HepG2 (cell line): ENCODE measurements around the gene CCDC177. TPM values are rescaled to one million over a fixed set of nuclear protein-coding genes. Genes with fewer than 3 reads are reported as not detected.

Experiments
- ATAC-seq: fragments of 200-7000 bp; cut with Tn5 transposase; 3 replicates; pipeline ENCODE4 v1.9.1; 2020; ENCODE audit warnings: mild to moderate bottlenecking, moderate library complexity
- BruUV-seq: library from RNA; stranded (reverse); fragments of 400-500 nt; replicated peaks from 2 replicates; lab custom pipeline; 2021; lab: Mats Ljungman, UMichigan
- CTCF ChIA-PET: fragments of 300-600 bp; formaldehyde crosslinking; extraction: SDS; loops from one replicate; lab custom pipeline; 2021; ENCODE audit warnings: low total read pairs, inconsistent platforms, low intra/inter-chr PET ratio; lab: Yijun Ruan, JAX
- POLR2A ChIA-PET: fragments of 350-600 bp; sonication (Branson Sonifier 250); formaldehyde crosslinking; loops from one replicate; lab custom pipeline; 2020; ENCODE audit warnings: antibody characterized with exemption, inconsistent platforms; lab: Yijun Ruan, JAX
- DNase-seq: peaks from one replicate; pipeline ENCODE4 v3.0.0-alpha.2; 2015; ENCODE audit warnings: low spot score
- FAIRE-seq: peaks from 3 replicates; lab custom pipeline; 2011; peaks lifted over from hg19 to GRCh38; lab: Jason Lieb, UNC
- H2AFZ ChIP-seq: one replicate; pipeline ENCODE4 v1.6.1; 2011; ENCODE audit warnings: low read length, inconsistent platforms
- H3K27ac ChIP-seq: fragments of 300-600 bp; 3 replicates; pipeline ENCODE4 v1.8.0; 2011; ENCODE audit warnings: mixed run types, mild to moderate bottlenecking, mixed read lengths, low read length, inconsistent platforms; ENCODE audit not compliant: insufficient read depth; ENCODE audit errors: extremely low read length
- H3K27me3 ChIP-seq, 2 experiments: fragments of 200-600 bp in 1 of 2; 2 replicates in 1 of 2; 3 replicates in 1 of 2; pipeline versions ENCODE4 v1.6.0 to v1.8.0; 2011; ENCODE audit warnings: low read length in 2 of 2, mild to moderate bottlenecking in 2 of 2, moderate library complexity in 2 of 2, inconsistent platforms in 1 of 2; ENCODE audit not compliant: insufficient read depth in 2 of 2, control insufficient read depth in 1 of 2
- H3K36me3 ChIP-seq, 2 experiments: fragments of 200-600 bp in 1 of 2; replicated peaks in 1 of 2; 2 replicates in 1 of 2; 3 replicates in 1 of 2; pipeline versions ENCODE4 v1.5.1 to v1.8.0; 2011; ENCODE audit warnings: low read length in 2 of 2, inconsistent platforms in 1 of 2; ENCODE audit not compliant: insufficient read depth in 2 of 2, control insufficient read depth in 1 of 2
- H3K4me1 ChIP-seq: 2 replicates; pipeline ENCODE4 v1.5.1; 2012; ENCODE audit warnings: low read length, inconsistent platforms; ENCODE audit not compliant: insufficient read depth
- H3K4me2 ChIP-seq: 2 replicates; pipeline ENCODE4 v1.6.0; 2011; ENCODE audit warnings: low read depth, low read length, inconsistent platforms
- H3K4me3 ChIP-seq, 3 experiments: fragments of 200-600 bp in 1 of 3; sonication (generic), shearing (Covaris generic) in 1 of 3; replicated peaks in 1 of 3; 2 replicates each; pipeline ENCODE4 v1.5.1; 2011 to 2016; ENCODE audit warnings: low read length in 3 of 3, inconsistent platforms in 2 of 3, low read depth in 2 of 3, mild to moderate bottlenecking in 2 of 3, control low read depth in 1 of 3, mixed read lengths in 1 of 3; ENCODE audit not compliant: insufficient read depth in 1 of 3
- H3K79me2 ChIP-seq: one replicate; pipeline ENCODE4 v1.6.1; 2011; ENCODE audit warnings: low read length, inconsistent platforms; ENCODE audit not compliant: insufficient read depth
- H3K9ac ChIP-seq: 2 replicates; pipeline ENCODE4 v1.6.0; 2011; ENCODE audit warnings: mild to moderate bottlenecking, low read depth, low read length, inconsistent platforms; ENCODE audit not compliant: insufficient read depth
- H3K9me3 ChIP-seq: 2 replicates; pipeline ENCODE4 v1.5.1; 2012; ENCODE audit warnings: mild to moderate bottlenecking, low read length
- H4K20me1 ChIP-seq: 2 replicates; pipeline ENCODE4 v1.6.0; 2011; ENCODE audit warnings: inconsistent platforms, mild to moderate bottlenecking, low read length, moderate library complexity; ENCODE audit not compliant: insufficient read depth
- EED ChIP-seq: sonication (generic); formaldehyde crosslinking; IDR thresholded peaks from 2 replicates; pipeline ENCODE4 v1.5.0; 2020; ENCODE audit warnings: mild to moderate bottlenecking, missing genetic modification reagents
- ISX ChIP-seq: sonication (generic); formaldehyde crosslinking; conservative IDR thresholded peaks from 2 replicates; pipeline ENCODE4 v1.5.0; 2020; ENCODE audit warnings: missing genetic modification reagents
- MAX ChIP-seq: IDR thresholded peaks from 2 replicates; pipeline ENCODE4 v1.6.1; 2012; ENCODE audit warnings: inconsistent platforms
- NFYC ChIP-seq: IDR thresholded peaks from 2 replicates; pipeline ENCODE4 v1.6.1; 2016; ENCODE audit warnings: missing genetic modification reagents, missing compliant biosample characterization
- PTBP1 ChIP-seq: fragments of 200-400 bp; formaldehyde crosslinking; IDR thresholded peaks from 2 replicates; pipeline ENCODE4 v1.6.1; 2018; ENCODE audit warnings: low read length, low read depth; ENCODE audit not compliant: poor library complexity, severe bottlenecking
- SYNCRIP ChIP-seq: fragments of 200-400 bp; formaldehyde crosslinking; IDR thresholded peaks from 2 replicates; pipeline ENCODE4 v1.6.1; 2018; ENCODE audit warnings: mild to moderate bottlenecking, low read depth, low read length; ENCODE audit not compliant: insufficient read depth
- ZNF180 ChIP-seq: sonication (generic); formaldehyde crosslinking; IDR thresholded peaks from 2 replicates; pipeline ENCODE4 v1.4.0; 2020; ENCODE audit warnings: low read depth, missing genetic modification reagents, borderline replicate concordance
- ZNF556 ChIP-seq: sonication (generic); formaldehyde crosslinking; IDR thresholded peaks from 2 replicates; pipeline ENCODE4 v1.4.0; 2020; ENCODE audit warnings: mild to moderate bottlenecking, missing genetic modification reagents, borderline replicate concordance
- ZNF589 ChIP-seq: sonication (generic); formaldehyde crosslinking; conservative IDR thresholded peaks from 2 replicates; pipeline ENCODE4 v1.8.0; 2022; ENCODE audit warnings: mild to moderate bottlenecking, moderate library complexity, missing genetic modification reagents
- ZNF614 ChIP-seq: IDR thresholded peaks from 2 replicates; pipeline ENCODE4 v1.6.1; 2018; ENCODE audit warnings: missing biosample characterization, missing genetic modification reagents, inconsistent platforms, borderline replicate concordance
- WGBS: methylation state at CpG from one replicate; pipeline ENCODE4 v1.1.6; 2017; ENCODE audit warnings: low lambda C conversion rate; 5-methylcytosine and 5-hydroxymethylcytosine counted together
- in situ Hi-C: cut with HindIII; loops from 2 replicates; pipeline ENCODE4 v1.10.0; 2017; ENCODE audit warnings: low pct_unique_long_range_greater_than_20kb; ENCODE audit not compliant: extremely low pct_ligation_motif_present
- intact Hi-C: fragments of 100-400 bp; cut with micrococcal nuclease; formaldehyde crosslinking; loops from one replicate; pipeline ENCODE4 v1.10.0; 2022; ENCODE audit not compliant: unreplicated experiment
- polyA plus RNA-seq, 8 experiments: library from polyadenylated mRNA; depleted of rRNA in 3 of 8; stranded (reverse) in 7 of 8; unstranded in 1 of 8; fragments of >200 nt; fragmentation: Illumina TruSeq in 4 of 8; extraction: Trizol in 4 of 8; gene quantifications; 2 replicates each; pipeline versions ENCODE4 v1.2.1 to v1.2.3, GENCODE V29; 2011 to 2016; ENCODE audit warnings: low read depth in 4 of 8, missing spikeins in 1 of 8, mixed read lengths in 1 of 8; ENCODE audit not compliant: insufficient read depth in 1 of 8
- total RNA-seq, 5 experiments: library from RNA; depleted of rRNA; stranded (reverse); fragments of >200 nt; fragmentation: Illumina TruSeq; extraction: Trizol; gene quantifications; 2 replicates each; pipeline ENCODE4 v1.2.3, GENCODE V29; 2016; ENCODE audit warnings: low read depth in 1 of 5
- TF ChIP-seq, protein P1 (sequence below): sonication (generic); formaldehyde crosslinking; IDR thresholded peaks from 2 replicates; pipeline ENCODE4 v1.9.0; 2022; ENCODE audit warnings: missing genetic modification reagents, mild to moderate bottlenecking, borderline replicate concordance
- TF ChIP-seq, protein P2 (sequence below): sonication (generic); formaldehyde crosslinking; IDR thresholded peaks from 2 replicates; pipeline ENCODE4 v1.8.0; 2022; ENCODE audit warnings: mild to moderate bottlenecking, missing genetic modification reagents, borderline replicate concordance
- TF ChIP-seq, protein P3 (sequence below): sonication (generic); formaldehyde crosslinking; IDR thresholded peaks from 2 replicates; pipeline ENCODE4 v1.5.0; 2020; ENCODE audit warnings: mild to moderate bottlenecking, missing genetic modification reagents, moderate library complexity
- TF ChIP-seq, protein P4 (sequence below): sonication (generic); formaldehyde crosslinking; IDR thresholded peaks from 2 replicates; pipeline ENCODE4 v1.5.0; 2020; ENCODE audit warnings: mild to moderate bottlenecking, missing genetic modification reagents

Gene CCDC177
- total and polyA plus RNA-seq, 2 of the 13 experiments (the other 11 are each of a cell fraction or from before 2014, with no cell fraction given), result not detected

DNA sequence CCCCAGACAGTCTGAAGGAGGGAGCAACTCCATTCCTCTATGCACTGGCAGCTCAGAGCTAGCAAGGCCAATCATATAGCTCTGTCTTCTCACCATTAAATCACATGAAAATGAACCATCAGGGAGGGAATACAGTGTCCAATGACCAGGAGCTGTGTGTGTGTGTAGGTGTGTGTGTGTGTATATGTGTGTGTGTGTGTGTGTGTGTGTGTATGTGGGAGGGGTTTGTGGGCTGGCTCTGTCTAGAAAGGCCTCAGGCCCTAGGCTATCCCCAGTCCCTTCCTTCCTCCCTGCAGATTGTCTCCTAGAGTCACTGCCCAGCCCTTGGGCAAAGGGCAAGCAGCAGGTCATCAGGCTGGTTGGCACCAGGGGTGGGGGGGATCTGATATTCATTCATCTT, 31.1 kb upstream of the CCDC177 start (continued):
- TF ChIP-seq, protein P1, sequence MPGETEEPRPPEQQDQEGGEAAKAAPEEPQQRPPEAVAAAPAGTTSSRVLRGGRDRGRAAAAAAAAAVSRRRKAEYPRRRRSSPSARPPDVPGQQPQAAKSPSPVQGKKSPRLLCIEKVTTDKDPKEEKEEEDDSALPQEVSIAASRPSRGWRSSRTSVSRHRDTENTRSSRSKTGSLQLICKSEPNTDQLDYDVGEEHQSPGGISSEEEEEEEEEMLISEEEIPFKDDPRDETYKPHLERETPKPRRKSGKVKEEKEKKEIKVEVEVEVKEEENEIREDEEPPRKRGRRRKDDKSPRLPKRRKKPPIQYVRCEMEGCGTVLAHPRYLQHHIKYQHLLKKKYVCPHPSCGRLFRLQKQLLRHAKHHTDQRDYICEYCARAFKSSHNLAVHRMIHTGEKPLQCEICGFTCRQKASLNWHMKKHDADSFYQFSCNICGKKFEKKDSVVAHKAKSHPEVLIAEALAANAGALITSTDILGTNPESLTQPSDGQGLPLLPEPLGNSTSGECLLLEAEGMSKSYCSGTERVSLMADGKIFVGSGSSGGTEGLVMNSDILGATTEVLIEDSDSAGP (CRISPR knock-in tag), result no peak
- TF ChIP-seq, protein P2, sequence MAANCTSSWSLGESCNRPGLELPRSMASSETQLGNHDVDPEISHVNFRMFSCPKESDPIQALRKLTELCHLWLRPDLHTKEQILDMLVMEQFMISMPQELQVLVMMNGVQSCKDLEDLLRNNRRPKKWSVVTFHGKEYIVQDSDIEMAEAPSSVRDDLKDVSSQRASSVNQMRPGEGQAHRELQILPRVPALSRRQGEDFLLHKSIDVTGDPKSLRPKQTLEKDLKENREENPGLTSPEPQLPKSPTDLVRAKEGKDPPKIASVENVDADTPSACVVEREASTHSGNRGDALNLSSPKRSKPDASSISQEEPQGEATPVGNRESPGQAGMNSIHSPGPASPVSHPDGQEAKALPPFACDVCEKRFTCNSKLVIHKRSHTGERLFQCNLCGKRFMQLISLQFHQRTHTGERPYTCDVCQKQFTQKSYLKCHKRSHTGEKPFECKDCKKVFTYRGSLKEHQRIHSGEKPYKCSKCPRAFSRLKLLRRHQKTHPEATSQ (CRISPR knock-in tag), result no peak
- TF ChIP-seq NFYC (CRISPR knock-in tag), result no peak
- no peak for TF ChIP-seq ISX (CRISPR knock-in tag)
- no peak for TF ChIP-seq MAX
- TF ChIP-seq SYNCRIP, result no peak
- TF ChIP-seq EED (CRISPR knock-in tag), result no peak

GRCh38 chr14:69600304-69600891, 25.7 kb upstream of the CCDC177 start:
- ATAC-seq (peak; percentile 57), DNase-seq (no peak), FAIRE-seq (no peak)
- in situ Hi-C loops, result no loop called here
- H3K9ac ChIP-seq, result no peak overlapping the region
- TF ChIP-seq ZNF589, result no peak
- TF ChIP-seq, protein P3, sequence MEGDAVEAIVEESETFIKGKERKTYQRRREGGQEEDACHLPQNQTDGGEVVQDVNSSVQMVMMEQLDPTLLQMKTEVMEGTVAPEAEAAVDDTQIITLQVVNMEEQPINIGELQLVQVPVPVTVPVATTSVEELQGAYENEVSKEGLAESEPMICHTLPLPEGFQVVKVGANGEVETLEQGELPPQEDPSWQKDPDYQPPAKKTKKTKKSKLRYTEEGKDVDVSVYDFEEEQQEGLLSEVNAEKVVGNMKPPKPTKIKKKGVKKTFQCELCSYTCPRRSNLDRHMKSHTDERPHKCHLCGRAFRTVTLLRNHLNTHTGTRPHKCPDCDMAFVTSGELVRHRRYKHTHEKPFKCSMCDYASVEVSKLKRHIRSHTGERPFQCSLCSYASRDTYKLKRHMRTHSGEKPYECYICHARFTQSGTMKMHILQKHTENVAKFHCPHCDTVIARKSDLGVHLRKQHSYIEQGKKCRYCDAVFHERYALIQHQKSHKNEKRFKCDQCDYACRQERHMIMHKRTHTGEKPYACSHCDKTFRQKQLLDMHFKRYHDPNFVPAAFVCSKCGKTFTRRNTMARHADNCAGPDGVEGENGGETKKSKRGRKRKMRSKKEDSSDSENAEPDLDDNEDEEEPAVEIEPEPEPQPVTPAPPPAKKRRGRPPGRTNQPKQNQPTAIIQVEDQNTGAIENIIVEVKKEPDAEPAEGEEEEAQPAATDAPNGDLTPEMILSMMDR, result 0 out of 2 replicates have a peak, but pooled peaks have one; percentile 20
- no peak for TF ChIP-seq ZNF556 (CRISPR knock-in tag)
- TF ChIP-seq ZNF614 (CRISPR knock-in tag), result no peak
- no peak for TF ChIP-seq PTBP1
- TF ChIP-seq ZNF180 (CRISPR knock-in tag), result no peak
- TF ChIP-seq, protein P4, sequence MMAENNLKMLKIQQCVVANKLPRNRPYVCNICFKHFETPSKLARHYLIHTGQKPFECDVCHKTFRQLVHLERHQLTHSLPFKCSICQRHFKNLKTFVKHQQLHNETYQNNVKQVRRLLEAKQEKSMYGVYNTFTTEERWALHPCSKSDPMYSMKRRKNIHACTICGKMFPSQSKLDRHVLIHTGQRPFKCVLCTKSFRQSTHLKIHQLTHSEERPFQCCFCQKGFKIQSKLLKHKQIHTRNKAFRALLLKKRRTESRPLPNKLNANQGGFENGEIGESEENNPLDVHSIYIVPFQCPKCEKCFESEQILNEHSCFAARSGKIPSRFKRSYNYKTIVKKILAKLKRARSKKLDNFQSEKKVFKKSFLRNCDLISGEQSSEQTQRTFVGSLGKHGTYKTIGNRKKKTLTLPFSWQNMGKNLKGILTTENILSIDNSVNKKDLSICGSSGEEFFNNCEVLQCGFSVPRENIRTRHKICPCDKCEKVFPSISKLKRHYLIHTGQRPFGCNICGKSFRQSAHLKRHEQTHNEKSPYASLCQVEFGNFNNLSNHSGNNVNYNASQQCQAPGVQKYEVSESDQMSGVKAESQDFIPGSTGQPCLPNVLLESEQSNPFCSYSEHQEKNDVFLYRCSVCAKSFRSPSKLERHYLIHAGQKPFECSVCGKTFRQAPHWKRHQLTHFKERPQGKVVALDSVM (CRISPR knock-in tag), result no peak
- H2AFZ ChIP-seq, result no peak overlapping the region
- H3K4me3 ChIP-seq, result no peak overlapping the region
- intact Hi-C loops, result no loop called here
- POLR2A ChIA-PET, result no interaction called here
- H4K20me1 ChIP-seq, result no peaks in the 10 kb centered on the region
- H3K27ac ChIP-seq, result no peak overlapping the region
- no peaks in the 10 kb centered on the region for H3K79me2 ChIP-seq
- H3K9me3 ChIP-seq, result no peaks in the 10 kb centered on the region
- 11% methylated on average over 3 of the region's 3 CpGs for WGBS
- peaks cover 22% of the 10 kb centered on the region for H3K4me1 ChIP-seq
- peak overlapping the region; percentile 53; the same call in 1 of the 2 replicates for H3K4me2 ChIP-seq
- H3K27me3 ChIP-seq, result 0 out of 5 replicates have a peak, but pooled peaks cover 0 to 1% of the 10 kb centered on the region in 2 experiments
- CTCF ChIA-PET, result no interaction called here
- H3K36me3 ChIP-seq, result no peaks in the 10 kb centered on the region
- no TSS peak for BruUV-seq
